ENCODE data around the gene GAPVD1. TPM values are rescaled to one million over a fixed set of nuclear protein-coding genes. Genes with fewer than 3 reads are reported as not detected.
A peak's percentile ranks its signal among the peaks of the same experiment; 100 is the strongest.

The GAPVD1 gene
- total and polyA plus RNA-seq, 2 of the 13 experiments (the other 11 are each of a cell fraction or from before 2014, with no cell fraction given), result 11.1 to 33.2 TPM

DNA sequence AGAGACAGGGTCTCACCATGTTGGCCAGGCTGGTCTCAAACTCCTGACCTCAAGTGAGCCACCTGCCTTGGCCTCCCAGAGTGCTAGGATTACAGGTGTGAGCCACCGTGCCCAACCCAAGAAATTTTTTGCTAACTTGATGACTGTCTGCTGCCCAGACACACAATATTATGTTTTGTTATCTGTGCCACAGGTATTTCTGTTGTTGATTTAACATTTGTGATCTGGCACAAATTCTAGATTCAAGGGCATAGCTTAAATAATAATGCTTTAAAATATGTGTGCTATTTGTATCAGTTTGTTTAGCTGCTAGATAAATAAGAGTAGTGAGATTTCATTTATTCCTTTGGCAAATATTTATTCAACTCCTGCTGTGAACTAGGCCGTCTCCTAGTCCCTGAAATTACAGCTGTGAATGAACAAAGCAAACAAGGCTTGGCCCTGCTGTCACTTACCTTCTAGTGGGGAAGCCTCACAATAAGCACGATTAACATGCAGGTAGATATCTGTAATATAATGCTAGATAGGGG lies 35.3 kb downstream of the GAPVD1 start (continued):
- TF ChIP-seq, protein P1, sequence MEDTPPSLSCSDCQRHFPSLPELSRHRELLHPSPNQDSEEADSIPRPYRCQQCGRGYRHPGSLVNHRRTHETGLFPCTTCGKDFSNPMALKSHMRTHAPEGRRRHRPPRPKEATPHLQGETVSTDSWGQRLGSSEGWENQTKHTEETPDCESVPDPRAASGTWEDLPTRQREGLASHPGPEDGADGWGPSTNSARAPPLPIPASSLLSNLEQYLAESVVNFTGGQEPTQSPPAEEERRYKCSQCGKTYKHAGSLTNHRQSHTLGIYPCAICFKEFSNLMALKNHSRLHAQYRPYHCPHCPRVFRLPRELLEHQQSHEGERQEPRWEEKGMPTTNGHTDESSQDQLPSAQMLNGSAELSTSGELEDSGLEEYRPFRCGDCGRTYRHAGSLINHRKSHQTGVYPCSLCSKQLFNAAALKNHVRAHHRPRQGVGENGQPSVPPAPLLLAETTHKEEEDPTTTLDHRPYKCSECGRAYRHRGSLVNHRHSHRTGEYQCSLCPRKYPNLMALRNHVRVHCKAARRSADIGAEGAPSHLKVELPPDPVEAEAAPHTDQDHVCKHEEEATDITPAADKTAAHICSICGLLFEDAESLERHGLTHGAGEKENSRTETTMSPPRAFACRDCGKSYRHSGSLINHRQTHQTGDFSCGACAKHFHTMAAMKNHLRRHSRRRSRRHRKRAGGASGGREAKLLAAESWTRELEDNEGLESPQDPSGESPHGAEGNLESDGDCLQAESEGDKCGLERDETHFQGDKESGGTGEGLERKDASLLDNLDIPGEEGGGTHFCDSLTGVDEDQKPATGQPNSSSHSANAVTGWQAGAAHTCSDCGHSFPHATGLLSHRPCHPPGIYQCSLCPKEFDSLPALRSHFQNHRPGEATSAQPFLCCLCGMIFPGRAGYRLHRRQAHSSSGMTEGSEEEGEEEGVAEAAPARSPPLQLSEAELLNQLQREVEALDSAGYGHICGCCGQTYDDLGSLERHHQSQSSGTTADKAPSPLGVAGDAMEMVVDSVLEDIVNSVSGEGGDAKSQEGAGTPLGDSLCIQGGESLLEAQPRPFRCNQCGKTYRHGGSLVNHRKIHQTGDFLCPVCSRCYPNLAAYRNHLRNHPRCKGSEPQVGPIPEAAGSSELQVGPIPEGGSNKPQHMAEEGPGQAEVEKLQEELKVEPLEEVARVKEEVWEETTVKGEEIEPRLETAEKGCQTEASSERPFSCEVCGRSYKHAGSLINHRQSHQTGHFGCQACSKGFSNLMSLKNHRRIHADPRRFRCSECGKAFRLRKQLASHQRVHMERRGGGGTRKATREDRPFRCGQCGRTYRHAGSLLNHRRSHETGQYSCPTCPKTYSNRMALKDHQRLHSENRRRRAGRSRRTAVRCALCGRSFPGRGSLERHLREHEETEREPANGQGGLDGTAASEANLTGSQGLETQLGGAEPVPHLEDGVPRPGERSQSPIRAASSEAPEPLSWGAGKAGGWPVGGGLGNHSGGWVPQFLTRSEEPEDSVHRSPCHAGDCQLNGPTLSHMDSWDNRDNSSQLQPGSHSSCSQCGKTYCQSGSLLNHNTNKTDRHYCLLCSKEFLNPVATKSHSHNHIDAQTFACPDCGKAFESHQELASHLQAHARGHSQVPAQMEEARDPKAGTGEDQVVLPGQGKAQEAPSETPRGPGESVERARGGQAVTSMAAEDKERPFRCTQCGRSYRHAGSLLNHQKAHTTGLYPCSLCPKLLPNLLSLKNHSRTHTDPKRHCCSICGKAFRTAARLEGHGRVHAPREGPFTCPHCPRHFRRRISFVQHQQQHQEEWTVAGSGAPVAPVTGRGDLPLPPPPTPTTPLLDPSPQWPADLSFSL (CRISPR knock-in tag; IDR thresholded peaks at IDR 0.05), result no peak
- peak; percentile 71; the same call in 1 of the 2 replicates for TF ChIP-seq ZNF414 (CRISPR knock-in tag; IDR thresholded peaks at IDR 0.05)
- peak; percentile 69; the same call in 1 of the 2 replicates for TF ChIP-seq THAP11 (CRISPR knock-in tag; IDR thresholded peaks at IDR 0.05)
- TF ChIP-seq RORA (CRISPR knock-in tag; IDR thresholded peaks at IDR 0.05), result no peak
- TF ChIP-seq, protein P2, sequence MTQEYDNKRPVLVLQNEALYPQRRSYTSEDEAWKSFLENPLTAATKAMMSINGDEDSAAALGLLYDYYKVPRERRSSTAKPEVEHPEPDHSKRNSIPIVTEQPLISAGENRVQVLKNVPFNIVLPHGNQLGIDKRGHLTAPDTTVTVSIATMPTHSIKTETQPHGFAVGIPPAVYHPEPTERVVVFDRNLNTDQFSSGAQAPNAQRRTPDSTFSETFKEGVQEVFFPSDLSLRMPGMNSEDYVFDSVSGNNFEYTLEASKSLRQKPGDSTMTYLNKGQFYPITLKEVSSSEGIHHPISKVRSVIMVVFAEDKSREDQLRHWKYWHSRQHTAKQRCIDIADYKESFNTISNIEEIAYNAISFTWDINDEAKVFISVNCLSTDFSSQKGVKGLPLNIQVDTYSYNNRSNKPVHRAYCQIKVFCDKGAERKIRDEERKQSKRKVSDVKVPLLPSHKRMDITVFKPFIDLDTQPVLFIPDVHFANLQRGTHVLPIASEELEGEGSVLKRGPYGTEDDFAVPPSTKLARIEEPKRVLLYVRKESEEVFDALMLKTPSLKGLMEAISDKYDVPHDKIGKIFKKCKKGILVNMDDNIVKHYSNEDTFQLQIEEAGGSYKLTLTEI (CRISPR knock-in tag; conservative IDR thresholded peaks at IDR 0.05), result no peak
- peak; percentile 21; the same call in 1 of the 2 replicates for TF ChIP-seq YEATS2 (CRISPR knock-in tag; IDR thresholded peaks at IDR 0.05; ENCODE audit: borderline replicate concordance)
- TF ChIP-seq EEA1 (CRISPR knock-in tag; IDR thresholded peaks at IDR 0.05; ENCODE audit: borderline replicate concordance), result no peak
- 0 out of 2 replicates have a peak, but pooled peaks have one; percentile 13 for TF ChIP-seq JUNB (CRISPR knock-in tag; IDR thresholded peaks at IDR 0.05; ENCODE audit: borderline replicate concordance)
- TF ChIP-seq CREBL2 (CRISPR knock-in tag; IDR thresholded peaks at IDR 0.05; ENCODE audit: borderline replicate concordance), result no peak
- TF ChIP-seq PHF5A (CRISPR knock-in tag; IDR thresholded peaks at IDR 0.05; ENCODE audit: low read depth, unreplicated experiment), result no peak
- no peak for TF ChIP-seq DMAP1 (CRISPR knock-in tag; IDR thresholded peaks at IDR 0.05)
- TF ChIP-seq ZNF607 (CRISPR knock-in tag; IDR thresholded peaks at IDR 0.05; ENCODE audit: borderline replicate concordance), result no peak
- TF ChIP-seq PATZ1 (CRISPR knock-in tag; IDR thresholded peaks at IDR 0.05), result no peak
- TF ChIP-seq, protein P3, sequence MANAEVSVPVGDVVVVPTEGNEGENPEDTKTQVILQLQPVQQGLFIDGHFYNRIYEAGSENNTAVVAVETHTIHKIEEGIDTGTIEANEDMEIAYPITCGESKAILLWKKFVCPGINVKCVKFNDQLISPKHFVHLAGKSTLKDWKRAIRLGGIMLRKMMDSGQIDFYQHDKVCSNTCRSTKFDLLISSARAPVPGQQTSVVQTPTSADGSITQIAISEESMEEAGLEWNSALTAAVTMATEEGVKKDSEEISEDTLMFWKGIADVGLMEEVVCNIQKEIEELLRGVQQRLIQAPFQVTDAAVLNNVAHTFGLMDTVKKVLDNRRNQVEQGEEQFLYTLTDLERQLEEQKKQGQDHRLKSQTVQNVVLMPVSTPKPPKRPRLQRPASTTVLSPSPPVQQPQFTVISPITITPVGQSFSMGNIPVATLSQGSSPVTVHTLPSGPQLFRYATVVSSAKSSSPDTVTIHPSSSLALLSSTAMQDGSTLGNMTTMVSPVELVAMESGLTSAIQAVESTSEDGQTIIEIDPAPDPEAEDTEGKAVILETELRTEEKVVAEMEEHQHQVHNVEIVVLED (CRISPR knock-in tag; IDR thresholded peaks at IDR 0.05; ENCODE audit: borderline replicate concordance), result no peak; the same call in 1 of the 2 replicates
- peak; percentile 67; the same call in 1 of the 2 replicates for TF ChIP-seq ZNF34 (CRISPR knock-in tag; IDR thresholded peaks at IDR 0.05; ENCODE audit: borderline replicate concordance)
- TF ChIP-seq ZNF773 (CRISPR knock-in tag; IDR thresholded peaks at IDR 0.05; ENCODE audit: borderline replicate concordance), result no peak
